GM18502 (cell line): ENCODE results near the gene TMEM42.

ENCODE experiments used
- ATAC-seq: cut with Tn5 transposase; IDR thresholded peaks from one replicate; pipeline ENCODE4 v1.9.1; 2021; ENCODE audit warnings: mild to moderate bottlenecking; ENCODE audit not compliant: unreplicated experiment, poor library complexity

TMEM42 gene

GRCh38 chr3:44870375-44871061 lies 8.8 kb downstream of the TMEM42 start:
- ATAC-seq = no peak

DNA sequence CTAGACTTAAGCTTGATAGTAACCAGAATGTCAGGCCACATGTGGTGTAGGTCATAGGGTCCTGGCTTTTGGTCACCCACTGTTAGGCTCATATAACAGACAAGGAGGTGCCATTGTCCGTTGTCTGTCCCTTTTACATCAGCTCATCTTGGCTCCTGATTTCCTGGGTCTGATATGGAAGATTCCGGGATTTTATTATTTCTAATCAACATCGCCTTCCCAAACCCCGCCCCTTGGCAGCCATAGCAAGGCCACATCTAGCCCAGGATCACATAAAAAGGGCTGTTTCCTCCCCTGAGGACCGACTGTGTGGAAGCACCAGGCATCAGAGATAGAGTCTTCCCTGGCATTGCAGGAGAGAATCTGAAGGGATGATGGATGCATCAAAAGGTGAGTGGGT lies 12.6 kb downstream of the TMEM42 start, which contains the start of gene TGM4:
Gene TGM4, plus strand, starts transcription at position 301 of the 400 bp plus-strand sequence. Its CDS starts 71 bp downstream, at position 372.
- no peak for ATAC-seq

GRCh38 chr3:44875596-44875995 lies 13.9 kb downstream of the TMEM42 start:
- no peak for ATAC-seq

DNA sequence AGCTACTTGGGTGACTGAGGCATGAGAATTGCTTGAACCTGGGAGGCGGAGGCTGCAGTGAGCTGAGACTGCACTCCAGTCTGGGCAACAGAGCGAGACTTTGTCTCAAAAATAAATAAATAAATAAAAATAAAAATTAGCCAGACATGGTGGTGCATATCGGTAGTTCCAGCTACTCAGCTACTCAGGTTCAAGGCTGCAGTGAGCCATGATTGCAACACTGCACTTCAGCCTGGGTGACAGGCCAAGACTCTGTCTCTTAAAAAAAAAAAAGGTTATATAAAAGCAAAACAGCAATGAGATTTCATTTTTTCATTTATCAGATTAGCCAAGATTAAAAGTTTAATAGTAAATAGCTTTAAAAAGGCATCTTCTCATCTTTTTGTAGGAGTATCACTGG lies 15.6 kb downstream of the TMEM42 start:
- ATAC-seq = no peak

DNA sequence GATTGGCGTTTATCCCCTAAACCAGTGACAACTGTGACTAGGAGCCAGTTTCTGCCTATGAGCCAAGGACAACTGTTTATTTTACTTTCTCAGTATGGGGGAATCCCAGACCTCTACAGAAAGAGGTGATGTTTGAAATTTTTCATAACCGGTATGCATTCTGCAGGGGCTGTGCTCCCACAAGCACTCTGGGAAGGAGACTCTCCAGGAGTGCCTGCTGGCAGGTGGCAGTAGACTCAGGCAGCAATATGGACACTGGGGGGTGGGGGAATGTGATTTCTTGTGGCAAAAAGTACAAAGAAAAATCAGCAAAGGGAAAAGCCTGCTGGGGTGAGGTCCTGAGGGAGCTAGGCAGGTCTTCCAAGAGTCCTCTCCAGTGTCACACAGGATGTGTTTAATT lies 18.6 kb downstream of the TMEM42 start:
- no peak for ATAC-seq

DNA sequence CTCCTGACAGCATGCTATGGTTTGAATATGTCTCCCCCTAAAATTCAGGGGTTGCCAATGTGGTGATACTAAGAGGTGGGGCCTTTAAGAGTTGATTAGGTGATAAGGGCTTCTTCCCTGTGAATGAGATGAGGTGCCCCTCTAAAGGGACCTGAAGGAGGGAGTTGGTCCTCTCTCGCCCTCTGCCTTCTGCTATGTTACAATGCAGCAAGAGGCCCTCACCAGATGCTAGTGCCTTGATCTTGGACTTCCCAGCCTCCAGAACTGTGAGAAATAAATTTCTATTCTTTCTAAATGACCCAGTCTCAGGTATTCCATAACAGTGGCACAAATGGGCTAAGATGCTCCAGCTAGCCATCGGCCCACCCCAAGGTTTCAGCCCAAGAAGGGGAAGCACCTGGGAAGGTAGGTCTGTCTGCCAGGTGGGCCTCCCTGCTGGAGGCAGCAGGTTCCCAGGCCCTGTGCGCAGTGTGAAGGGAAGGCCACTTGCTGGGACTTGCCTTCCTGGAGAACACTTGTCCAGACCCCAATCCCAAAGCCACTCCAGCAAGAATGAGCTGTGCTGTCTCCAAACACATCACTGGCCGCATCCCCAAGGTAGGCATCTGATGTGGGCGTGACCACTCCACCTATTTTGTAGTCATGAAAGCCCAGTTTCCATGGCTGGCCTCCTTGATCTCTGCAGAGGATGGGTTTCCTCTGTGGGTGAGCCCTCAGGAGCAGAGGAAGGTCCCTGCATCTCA lies 21.7 kb downstream of the TMEM42 start:
- ATAC-seq = no peak

- no peak for ATAC-seq
Measured at GRCh38 chr3:44883999-44884431, 22.3 kb downstream of the TMEM42 start.

DNA sequence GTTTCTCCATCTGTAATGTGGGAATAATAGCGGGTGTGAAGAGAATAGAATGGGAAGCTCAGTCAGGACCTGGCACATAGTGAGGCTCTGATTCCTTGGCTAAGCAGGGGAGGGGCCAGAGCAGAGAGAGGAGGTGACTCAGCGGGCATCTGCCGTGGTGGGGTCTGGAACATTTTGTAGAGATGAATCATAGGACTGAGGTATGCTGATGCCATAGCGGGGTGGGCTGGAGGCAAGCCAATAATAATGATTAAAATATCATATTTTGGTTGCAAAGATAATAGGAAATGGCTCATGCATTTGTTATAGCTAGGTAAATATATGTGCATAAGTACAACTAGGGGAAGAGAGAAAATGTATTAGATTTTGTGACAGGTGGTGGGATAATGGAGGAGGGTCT lies 23.9 kb downstream of the TMEM42 start:
- ATAC-seq = no peak

- no peak for ATAC-seq
Measured at GRCh38 chr3:44886561-44886960, 24.8 kb downstream of the TMEM42 start.

DNA sequence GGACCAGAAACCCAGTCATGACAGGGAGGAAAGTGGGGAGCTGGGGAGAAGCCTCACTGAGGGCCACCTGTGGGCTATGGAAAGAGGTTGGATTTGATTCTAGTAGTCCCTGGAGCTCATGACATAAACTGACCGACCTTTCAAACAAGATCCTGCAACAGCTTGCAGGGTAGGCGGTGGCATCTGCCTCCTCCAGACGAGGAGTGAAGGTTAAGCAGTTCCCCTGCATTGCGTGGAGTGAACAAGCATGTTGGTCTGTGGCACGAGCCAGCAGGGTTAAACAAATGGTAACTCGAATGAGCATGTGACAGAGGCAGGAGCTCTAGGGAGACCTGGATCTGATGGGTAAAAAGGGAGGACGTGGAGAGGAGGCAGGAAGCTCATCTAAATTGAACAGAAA lies 25.4 kb downstream of the TMEM42 start:
- no peak for ATAC-seq

DNA sequence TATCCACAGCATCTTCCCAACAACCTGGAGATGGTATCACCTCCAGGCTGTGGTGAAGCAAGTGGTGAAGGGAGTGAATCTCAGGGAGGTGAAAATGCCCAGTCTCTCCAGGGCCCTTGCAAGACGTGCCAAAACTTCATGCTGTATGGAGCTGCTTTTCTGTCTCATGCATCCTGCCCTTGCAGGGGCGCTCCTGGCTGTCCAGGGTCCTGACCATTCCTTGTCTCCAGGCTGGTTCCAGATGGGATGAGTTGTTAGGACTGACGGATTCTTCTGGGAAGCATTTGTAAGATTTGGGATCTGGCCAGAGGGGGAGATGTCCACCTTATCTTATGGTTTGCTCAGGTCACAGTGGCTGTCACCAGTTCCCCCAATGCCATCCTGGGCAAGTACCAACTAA lies 28.5 kb downstream of the TMEM42 start:
- ATAC-seq = no peak

DNA sequence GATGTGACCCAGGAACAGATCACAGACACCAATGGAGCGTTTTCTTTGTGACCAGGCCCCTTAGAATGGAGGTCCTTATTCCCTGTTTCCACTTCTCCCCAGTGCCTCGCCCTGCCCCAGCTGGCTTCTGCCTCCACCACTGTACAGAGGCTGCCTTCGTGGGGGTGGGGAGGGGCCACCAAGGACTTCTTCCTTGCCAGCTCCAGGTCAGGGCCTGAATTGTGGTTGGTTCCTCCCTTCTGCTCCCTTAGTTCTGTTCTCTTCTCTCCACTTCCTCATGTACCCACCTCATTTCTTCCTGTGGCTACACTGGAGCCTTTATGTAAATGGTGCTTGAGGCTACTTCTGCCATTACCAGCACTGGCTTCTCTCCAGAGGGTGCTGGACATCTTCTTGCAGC lies 29.1 kb downstream of the TMEM42 start:
- no peak for ATAC-seq

DNA sequence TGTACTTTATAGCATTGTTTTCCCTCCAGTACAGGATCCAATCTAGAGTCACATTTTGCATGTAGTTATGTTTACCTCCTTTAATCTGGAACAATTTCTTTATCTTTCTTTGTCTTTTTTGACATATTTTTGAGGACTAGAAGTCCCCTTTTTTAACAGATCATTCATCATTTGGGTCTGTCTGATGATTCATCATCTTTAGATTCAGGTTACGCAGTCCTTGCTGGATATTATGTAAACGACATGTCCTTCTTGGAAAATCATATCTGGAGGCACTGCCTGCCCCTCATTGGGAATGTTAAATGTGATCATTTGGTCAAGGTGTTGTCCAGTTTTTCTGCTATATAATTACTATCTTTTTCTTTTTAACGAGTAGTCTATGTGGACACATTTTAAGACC lies 31.0 kb downstream of the TMEM42 start:
- ATAC-seq = no peak

GRCh38 chr3:44893097-44893496 lies 31.4 kb downstream of the TMEM42 start:
- no peak for ATAC-seq

DNA sequence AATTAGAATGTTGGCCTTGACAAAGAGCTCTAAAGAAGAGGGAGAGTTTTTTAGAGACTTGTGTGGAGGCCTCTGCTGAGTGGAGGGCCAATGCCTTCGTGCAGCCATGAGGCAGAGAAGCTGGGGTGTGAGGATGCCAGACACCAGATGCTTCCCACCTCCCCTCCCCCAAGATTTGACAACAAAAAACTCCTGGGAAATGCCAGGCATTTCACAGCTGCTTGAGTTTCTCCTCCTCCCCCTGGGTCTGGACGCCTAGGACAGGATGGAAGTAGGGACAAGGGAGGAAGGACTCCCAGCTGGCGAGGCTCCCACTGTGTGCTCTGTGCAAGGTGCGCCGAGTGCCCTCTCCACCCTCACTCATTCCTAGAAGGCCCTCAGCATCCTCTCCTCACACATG lies 32.8 kb downstream of the TMEM42 start:
- no peak for ATAC-seq

GRCh38 chr3:44896440-44896839 lies 34.7 kb downstream of the TMEM42 start:
- no peak for ATAC-seq

GRCh38 chr3:44899683-44900367 lies 38.1 kb downstream of the TMEM42 start:
- ATAC-seq = no peak

GRCh38 chr3:44902628-44903027 lies 40.9 kb downstream of the TMEM42 start:
- ATAC-seq = no peak

DNA sequence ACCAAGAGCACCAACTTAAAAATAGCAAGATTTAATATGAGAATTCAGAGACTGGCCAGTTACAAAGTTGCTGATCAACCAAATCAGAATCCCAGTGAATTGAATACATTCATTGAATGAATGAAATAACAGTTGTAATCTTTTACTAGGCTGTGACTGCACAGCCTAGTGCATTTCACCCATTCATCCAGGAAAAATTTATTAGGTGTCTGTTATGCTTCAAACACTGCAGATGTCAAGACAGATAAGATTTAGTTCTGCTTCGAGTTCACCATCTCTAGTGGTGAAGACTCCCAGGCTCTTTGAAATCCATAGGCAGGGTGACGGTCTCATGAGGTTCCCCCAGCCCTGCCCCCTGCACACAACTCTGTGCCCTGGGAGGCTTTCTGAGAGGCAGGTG lies 41.6 kb downstream of the TMEM42 start:
- ATAC-seq = no peak

DNA sequence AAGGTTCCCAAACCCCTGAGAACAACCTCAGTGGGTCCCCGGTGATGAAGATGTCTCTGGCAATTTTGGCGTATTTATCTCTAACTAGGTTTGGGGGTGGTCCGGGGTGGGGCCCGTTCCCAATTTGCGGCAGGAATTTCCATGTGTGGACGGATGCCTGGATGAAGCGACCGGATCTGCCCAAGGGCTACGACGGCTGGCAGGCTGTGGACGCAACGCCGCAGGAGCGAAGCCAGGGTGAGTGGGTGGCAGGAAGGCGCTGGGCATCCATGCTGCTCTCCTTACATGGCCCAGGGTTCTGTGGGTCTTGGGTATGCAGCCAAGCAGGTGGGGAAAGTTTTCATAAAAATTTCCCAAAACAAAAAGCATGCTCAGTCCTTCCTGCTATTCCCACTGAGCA lies 42.0 kb downstream of the TMEM42 start:
- ATAC-seq = no peak

GRCh38 chr3:44905446-44906157 lies 43.9 kb downstream of the TMEM42 start:
- no peak for ATAC-seq
